ENCODE measurements around the gene SNRNP70.
A peak's percentile ranks its signal among the peaks of the same experiment; 100 is the strongest.

Gene SNRNP70

DNA sequence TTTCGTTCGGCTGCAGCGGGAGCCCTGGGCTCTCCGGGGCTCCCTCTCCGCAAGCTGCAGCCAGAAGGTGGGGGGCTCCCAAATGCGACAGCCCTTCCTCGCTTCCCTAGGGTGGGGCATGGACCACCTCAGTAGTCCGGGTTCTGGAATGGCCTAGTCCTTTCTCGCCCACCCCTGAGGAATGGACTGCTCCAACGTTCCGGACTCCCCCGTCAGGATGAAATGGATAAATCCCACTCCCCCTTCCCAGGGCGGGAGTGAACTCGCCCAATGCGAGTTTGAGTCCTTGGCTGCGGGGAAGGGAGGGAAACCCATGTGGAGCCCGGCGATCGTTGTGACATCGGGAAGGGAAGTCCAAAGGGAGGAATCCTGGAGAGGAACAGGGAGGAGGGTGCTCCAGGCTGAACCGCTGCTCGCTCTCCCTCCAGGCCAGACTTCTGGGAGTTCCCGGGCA, 64.4 kb downstream of the SNRNP70 start:
- no peak for DNase-seq

DNA sequence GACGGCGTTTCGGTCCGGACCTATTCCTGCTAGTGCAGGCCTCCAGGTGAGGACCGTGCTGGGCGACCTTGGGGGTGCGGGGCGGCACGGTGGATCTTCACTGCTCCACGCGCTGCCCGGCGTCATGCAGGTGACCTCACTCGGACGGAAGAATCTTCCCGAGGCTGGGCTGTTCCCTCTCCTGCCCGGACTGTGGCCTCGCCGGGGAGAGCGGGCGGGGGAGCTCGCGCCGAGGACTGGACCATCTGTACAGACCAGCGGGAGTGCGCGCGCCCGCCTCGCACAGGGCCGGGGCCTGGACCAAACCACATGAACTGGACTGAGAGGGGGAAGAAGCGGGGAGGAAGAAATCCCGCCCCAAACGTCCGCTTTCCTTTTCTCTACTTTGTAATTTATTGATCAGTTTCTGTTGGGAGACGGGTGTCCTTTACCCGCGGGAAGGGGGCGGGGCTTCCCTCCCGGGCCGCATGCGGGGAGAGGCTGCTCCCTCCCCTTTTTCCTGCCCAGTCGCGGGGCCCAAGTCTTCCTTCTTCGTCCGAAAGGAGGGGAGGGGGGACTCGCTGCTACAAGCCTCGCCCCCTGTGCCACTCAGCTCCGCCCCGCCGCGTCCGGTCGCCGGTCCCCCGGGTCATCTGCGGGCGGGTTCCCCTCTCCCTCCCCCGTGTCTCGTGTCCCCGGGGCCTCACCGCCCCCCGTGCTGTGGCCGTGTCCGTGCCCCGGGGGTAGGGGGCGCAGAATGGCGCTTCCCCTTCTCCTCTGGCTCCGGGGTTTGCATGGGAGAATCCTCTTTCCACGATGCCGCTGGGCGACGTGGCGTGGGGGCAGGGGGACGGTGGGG, 65.1 kb downstream of the SNRNP70 start:
- DNase-seq = peak; percentile 53

DNA sequence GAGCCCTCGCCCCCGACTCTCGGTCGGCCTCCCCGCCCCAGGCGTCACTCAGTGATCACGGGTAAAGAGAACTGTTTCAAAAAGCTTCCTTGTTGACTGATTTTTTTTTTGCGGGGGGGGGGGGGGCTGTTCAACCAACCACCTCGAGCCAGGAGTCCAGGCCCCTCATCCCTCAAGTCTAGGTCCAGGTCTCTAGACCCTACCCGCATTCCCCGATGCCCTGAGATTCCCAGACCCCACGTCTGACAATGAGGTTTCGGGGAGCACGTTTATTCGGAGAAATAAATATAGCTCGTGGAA, 65.6 kb downstream of the SNRNP70 start:
- DNase-seq = no peak

DNA sequence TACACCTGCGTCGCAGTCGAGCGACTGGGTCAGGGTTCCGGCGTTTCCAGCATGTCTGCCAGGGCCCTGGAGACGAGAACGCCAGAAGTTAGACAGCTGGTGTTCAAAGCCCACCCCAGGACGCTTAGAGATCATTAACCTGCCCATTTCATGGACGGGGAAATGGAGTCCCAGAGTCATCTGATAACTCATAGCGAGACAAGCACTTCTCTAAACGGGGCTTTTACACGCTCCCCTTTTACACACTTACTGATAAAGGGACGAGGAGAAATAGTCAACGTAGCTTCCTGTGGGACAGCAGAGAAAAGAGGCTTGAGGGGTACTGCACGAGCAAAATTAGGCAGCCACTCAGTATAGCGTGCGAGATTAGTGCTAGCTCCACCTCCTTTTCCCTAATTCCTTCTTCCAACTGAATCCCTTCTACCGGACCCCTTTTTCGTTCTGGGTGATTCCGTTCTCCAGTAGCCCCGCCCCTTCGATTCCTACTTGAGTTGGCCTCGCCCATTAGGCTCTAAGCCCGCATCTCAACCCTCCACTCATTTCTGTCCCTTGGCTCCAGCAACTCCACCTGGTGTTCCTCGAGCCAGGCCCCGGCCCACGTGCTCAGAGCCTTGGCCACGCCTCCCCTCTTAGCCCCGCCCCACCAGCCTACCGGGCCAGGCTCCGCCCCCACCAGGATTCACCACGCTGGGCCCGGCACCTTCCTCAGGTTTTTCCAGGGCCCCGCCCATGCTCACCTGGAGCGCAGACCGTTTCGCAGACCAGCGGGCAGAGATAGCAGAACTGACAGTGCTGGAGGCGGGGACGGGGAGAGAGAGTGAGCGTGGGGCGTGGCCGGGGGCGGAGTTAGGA, 66.2 kb downstream of the SNRNP70 start:
- DNase-seq = peak; percentile 71

DNA sequence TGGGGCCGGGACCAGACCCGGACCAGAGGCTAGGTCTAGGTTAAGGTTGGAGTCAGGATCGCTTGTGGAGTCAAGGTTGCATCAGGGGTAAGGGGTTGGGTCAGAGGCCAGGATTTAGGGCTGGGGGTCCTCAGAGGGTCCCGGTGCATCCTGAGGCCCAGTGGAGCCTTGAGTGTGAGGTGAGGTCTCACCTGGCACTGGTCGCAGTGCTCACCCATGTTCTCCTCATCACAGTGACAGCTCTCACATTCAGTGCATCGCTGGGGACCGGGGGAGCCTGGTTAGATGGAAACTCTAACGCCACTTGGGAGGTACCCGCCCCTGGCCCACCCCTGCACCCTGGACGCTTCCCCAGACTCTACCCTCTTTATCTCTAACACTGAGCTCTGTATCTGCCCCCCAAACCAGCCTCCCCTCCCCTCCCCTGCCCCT, 66.9 kb downstream of the SNRNP70 start:
- DNase-seq = no peak

DNA sequence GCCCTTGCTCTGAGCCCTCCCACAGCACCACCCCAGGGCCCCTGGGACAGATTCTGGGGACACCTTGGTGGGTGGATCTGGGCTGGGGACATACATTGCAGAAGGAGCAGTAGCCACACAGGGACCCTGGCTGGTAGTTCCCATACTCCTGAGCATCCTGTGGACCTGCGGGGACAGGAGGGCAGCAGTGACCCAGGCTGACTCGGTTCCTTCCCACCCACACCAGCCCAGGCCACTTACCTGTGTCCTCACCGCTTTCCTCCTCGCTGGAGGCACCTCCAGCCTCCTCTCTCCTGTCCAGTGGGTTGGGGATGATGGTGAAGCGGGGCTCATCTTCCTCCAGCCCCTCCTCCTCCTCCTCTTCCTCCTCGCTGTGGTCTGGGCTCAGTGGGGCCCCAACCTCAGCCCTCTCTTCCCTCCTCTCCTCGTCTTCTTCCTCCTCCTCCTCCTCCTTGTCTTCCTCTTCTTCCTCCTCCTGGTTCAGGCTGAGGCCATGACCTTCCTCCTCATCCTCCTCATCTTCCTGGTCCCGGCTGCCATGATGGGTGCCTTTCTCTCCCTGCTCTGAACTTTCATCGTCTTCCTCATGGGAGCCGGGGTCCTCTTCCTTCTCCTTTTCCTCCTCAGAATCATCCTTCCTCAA, 68.0 kb downstream of the SNRNP70 start:
- DNase-seq = no peak

DNA sequence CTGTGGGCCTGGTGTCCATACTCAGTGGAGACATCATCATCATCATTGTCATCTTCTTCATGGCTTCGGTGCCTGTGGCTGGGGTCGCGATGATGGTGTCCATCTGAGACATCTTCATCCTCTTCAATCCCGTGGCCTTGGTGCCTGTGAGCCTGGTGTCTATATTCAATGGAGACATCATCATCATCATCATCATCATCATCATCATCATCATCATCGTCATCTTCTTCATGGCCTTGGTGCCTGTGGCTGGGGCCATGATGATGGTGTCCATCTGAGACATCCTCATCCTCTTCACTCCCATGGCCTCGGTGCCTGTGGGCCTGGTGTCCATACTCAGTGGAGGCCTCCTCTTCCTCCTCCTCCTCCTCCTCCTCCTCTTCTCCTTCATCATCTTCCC, 69.0 kb downstream of the SNRNP70 start:
- DNase-seq = no peak

DNA sequence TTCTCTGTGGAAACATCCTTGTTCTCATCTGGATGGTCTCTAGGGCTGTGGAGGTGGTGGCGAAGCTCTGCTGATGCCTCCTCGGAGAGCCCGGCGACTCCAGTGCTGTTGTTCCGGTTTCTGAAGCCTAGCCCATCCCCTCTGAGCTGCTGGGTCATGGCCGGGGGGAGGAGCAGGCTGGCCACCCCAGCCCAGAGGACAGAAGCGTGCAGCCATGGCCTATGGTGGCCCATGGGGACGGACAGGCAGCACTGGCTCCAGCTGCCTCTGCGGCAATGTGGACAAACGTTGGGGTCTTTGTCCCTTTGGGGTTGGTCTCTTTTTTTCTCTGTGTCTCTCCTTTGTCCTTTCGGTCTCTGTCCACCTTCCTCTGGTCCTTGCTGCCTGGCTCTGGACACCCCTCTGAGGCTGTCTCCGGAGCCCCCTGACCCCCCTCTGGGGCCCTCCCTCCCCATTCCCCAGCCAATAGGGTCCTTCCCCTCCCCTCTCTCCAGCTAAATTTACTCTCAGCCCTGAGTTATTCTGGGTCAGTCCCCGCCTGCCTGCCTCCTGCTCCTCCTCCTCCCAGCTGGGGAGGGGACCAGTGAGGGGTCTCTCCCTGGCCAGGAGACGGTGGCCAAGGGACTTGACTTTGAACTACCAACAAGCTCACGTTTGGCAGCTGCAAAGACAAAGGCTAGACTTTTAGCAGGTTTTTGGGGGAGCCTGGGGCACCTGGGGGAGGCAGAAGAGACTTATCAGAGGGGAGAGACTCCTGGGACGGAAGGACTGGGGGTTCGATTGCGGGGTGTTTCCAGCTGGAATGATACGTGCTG, 70.0 kb downstream of the SNRNP70 start, which contains the start of gene HRC:
HRC (minus strand) TSS at position 392 of the 815 bp plus-strand sequence; CDS start at position 233, 159 bp downstream.
- DNase-seq = no peak

DNA sequence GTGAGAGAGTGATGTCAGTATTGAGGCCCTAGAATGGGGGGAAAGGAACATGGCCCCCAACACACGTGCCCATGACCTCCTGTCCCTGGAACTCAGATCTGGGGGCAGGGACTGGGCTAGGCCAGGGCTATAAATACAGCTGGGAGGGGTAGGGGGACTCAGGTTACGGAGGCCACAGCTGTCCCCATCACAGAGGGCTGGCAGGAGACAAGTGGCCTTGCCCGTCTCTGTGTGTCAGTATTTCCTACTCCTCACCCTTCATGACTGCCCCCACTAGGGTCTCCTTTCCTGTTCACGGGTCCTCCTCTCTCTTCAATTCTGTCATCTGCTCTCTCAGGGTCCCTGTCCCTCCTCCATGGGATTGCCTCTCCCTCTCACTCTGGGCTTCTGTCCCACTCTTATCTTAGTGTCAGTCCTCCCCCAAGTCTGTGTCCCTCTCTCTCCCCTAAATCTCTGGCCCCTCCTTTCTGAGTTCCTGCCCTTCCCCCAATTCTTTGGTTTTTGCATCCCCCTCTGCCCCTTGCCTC, 70.6 kb downstream of the SNRNP70 start:
- DNase-seq = no peak

DNA sequence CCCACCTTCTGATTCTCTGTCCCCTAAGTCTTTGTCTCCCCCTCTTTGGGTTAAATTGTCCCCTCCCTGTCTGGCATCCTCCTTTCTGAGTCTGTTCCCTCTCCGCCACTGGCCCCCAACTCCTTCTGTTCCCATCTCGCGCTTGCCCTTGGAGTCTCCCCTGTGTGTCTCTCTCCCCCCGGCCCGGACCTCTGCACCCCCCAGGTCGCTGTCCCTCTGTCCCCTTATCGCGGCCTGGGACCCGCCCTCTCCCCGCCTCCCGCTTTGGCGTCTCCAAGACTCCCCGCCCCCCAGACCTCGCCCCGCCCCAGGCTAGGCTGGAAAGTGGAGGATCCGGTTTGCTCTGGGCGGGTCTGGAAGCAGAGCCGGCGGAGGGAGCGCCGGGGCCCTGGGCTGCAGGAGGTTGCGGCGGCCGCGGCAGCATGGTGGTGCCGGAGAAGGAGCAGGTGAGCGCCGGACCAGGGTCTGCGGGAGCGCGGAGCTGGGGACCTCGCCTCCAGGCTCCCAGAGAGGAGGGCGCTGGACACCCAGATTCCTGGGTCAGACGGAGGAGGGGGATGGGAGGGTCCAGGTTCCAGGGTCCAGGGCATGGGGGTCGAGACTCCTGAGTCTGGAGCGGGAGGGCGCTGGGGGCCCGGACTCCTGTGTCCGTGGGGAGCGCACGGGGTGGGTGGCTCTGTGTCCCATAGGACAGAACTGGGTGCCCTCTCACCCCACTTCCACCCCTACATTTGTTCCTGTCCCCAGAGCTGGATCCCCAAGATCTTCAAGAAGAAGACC, 72.4 kb downstream of the SNRNP70 start, which contains the start of gene TRPM4:
TRPM4 (plus strand) TSS at position 348 of the 780 bp plus-strand sequence; CDS start at position 423, 75 bp downstream.
- peak; percentile 77 for DNase-seq
